ENCODE data around the gene PPP1R13B.

DNA sequence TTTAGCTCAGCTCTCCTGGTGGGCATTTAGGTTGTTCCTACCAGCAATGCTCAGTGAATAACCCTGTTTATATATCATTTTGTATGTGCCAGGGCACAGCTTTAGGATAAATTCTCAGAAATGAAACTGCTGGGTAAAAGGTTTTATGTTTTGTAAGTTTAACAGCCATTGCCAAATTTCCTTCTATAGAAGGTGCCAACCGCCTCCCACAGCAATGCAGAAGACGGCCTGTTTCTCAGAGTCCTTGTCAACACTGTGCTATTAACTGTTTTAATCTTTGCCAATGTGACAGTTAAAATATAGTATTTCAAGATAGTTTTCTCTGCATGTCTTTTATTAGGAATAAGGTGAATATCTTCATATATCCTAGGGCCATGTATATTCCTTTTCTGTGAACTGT lies 65.0 kb downstream of the PPP1R13B start:
- TF ChIP-seq CTCF (IDR thresholded peaks at IDR 0.05), result no peak
- no peak for TF ChIP-seq NFYB (CRISPR knock-in tag; conservative IDR thresholded peaks at IDR 0.05; ENCODE audit: low read depth)
- TF ChIP-seq ESRRA (CRISPR knock-in tag; IDR thresholded peaks at IDR 0.05; ENCODE audit: borderline replicate concordance), result no peak
- TF ChIP-seq NR3C1 (CRISPR knock-in tag; conservative IDR thresholded peaks at IDR 0.05; ENCODE audit: low read depth), result no peak
- TF ChIP-seq, protein P1, sequence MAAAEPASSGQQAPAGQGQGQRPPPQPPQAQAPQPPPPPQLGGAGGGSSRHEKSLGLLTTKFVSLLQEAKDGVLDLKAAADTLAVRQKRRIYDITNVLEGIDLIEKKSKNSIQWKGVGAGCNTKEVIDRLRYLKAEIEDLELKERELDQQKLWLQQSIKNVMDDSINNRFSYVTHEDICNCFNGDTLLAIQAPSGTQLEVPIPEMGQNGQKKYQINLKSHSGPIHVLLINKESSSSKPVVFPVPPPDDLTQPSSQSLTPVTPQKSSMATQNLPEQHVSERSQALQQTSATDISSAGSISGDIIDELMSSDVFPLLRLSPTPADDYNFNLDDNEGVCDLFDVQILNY (CRISPR knock-in tag; IDR thresholded peaks at IDR 0.05), result no peak
- no peak for TF ChIP-seq ZNF317 (CRISPR knock-in tag; IDR thresholded peaks at IDR 0.05; ENCODE audit: borderline replicate concordance, low read depth)

All from WTC11 (cell line).